SIG-M5 (cell line): Measurements from ENCODE around the gene ATE1.

ENCODE experiments used
- DNase-seq: peaks from one replicate; lab custom pipeline; 2025; lab: John Stamatoyannopoulos, UW

Gene ATE1

GRCh38 chr10:121694966-121695643 is 232.7 kb downstream of the ATE1 start:
- DNase-seq, result no peak

GRCh38 chr10:121694327-121694965 is 233.4 kb downstream of the ATE1 start:
- no peak for DNase-seq

GRCh38 chr10:121692626-121693025 is 235.2 kb downstream of the ATE1 start:
- no peak for DNase-seq

- no peak for DNase-seq
Measured at GRCh38 chr10:121690970-121691369, 236.9 kb downstream of the ATE1 start.
